K562 treated with DMSO at 1 percent for 4 hours (cell line): Measurements from ENCODE around the gene ZNF808. TPM values are rescaled to one million over a fixed set of nuclear protein-coding genes. Genes with fewer than 3 reads are reported as not detected.

ENCODE experiments used
- total RNA-seq: library from RNA; unstranded; fragments of 300-600 nt; gene quantifications from 2 replicates; pipeline ENCODE4 v1.2.3, GENCODE V29; 2022; ENCODE audit not compliant: insufficient read depth

The ZNF808 gene
- 1.4 and 2.0 TPM in 2 replicates for total RNA-seq

GRCh38 chr19:52527134-52527955 is at the start of gene ZNF808:
Gene ZNF808, plus strand, starts transcription at chr19:52527668. Its CDS starts 15,617 bp downstream, at chr19:52543285.

GRCh38 chr19:52570000-52570861 is 42.8 kb downstream of the ZNF808 start, which contains the start of gene ZNF701:
Gene ZNF701, plus strand, starts transcription at chr19:52570287. Its CDS starts 3,861 bp downstream, at chr19:52574148.

Other genes with a start within 250 kb of the ZNF808 start
- gene ZNF480, start 230.5 kb upstream of the ZNF808 start, total RNA-seq = 1.7 and 3.3 TPM in 2 replicates
- gene ZNF610, start 191.4 kb upstream of the ZNF808 start, total RNA-seq = not detected in 2 replicates
- not detected in 2 replicates for gene ZNF880, start 157.7 kb upstream of the ZNF808 start, total RNA-seq
- gene ZNF528, start 129.8 kb upstream of the ZNF808 start, total RNA-seq = 0.61 and 7.0 TPM in 2 replicates
- gene ZNF534, start 98.5 kb upstream of the ZNF808 start, total RNA-seq = not detected in 2 replicates
- gene ZNF578, start 74.1 kb upstream of the ZNF808 start, total RNA-seq = not detected in 2 replicates
- gene ZNF701, start 42.6 kb downstream of the ZNF808 start, total RNA-seq = 3.6 and 6.6 TPM in 2 replicates
- gene ZNF83, start 110.7 kb downstream of the ZNF808 start, total RNA-seq = 20.0 and 22.5 TPM in 2 replicates
- 3.3 TPM in 2 replicates for gene ZNF611, start 207.4 kb downstream of the ZNF808 start, total RNA-seq